ENCODE data around the gene ST8SIA2.

ST8SIA2 gene, protein sequence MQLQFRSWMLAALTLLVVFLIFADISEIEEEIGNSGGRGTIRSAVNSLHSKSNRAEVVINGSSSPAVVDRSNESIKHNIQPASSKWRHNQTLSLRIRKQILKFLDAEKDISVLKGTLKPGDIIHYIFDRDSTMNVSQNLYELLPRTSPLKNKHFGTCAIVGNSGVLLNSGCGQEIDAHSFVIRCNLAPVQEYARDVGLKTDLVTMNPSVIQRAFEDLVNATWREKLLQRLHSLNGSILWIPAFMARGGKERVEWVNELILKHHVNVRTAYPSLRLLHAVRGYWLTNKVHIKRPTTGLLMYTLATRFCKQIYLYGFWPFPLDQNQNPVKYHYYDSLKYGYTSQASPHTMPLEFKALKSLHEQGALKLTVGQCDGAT

GRCh38 chr15:92393071-92393979 lies at the start of gene ST8SIA2:
Gene ST8SIA2 (plus strand): TSS chr15:92393881. CDS start chr15:92394065, 184 bp downstream.
- no peak within 1 kb of the TSS for H3K4me3 Mint-ChIP-seq

GRCh38 chr15:92343924-92344643 lies 49.6 kb upstream of the ST8SIA2 start:
- Mint-ChIP-seq H3K9me3 (peaks cover 0 to 4% of the 10 kb centered on the region in 2 donors), H3K4me3 (no peak overlapping the region), H3K4me1 (no peaks in the 10 kb centered on the region), H3K27ac (no peak overlapping the region), H3K27me3 (no peaks in the 10 kb centered on the region), H3K36me3 (no peaks in the 10 kb centered on the region)
- ATAC-seq (replicated peaks): no peak
- no peak for DNase-seq

More at GRCh38 chr15:92393071-92393979, at the start of gene ST8SIA2:
- H3K9me3 Mint-ChIP-seq: no peaks in the 10 kb centered on the region
- peaks cover 3 to 17% of the 10 kb centered on the region in 2 donors for H3K4me1 Mint-ChIP-seq
- H3K27ac Mint-ChIP-seq: no peak within 1 kb of the TSS
- ATAC-seq (replicated peaks) (no peak), DNase-seq (no peak)
- peaks cover 0 to 1% of the 10 kb centered on the region in 2 donors for H3K36me3 Mint-ChIP-seq
- H3K27me3 Mint-ChIP-seq: peaks cover 71 to 87% of the 10 kb centered on the region in 2 donors

DNA sequence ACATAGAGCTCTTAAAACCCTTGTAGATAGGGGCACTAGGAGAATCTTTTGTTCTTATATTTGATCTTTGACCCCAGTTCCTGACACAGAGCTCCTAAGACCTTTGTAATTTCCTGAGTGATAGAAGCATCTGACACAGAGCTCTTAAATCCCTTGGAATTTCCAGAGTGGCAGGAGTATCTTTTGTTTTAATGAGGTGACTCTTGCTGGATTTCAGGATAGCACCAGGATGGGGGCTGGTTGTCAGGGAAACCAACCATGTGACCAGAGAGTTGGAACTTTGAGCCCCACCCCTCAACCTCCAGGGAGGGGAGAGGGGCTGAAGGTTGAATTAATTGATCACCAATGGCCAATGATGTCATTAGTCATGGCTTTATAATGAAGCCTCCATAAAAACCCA lies 47.6 kb upstream of the ST8SIA2 start:
- DNase-seq (no peak), ATAC-seq (replicated peaks) (no peak)
- Mint-ChIP-seq H3K9me3 (peaks cover 0 to 6% of the 10 kb centered on the region in 2 donors), H3K27ac (no peak overlapping the region), H3K4me3 (no peak overlapping the region), H3K4me1 (no peaks in the 10 kb centered on the region), H3K36me3 (no peaks in the 10 kb centered on the region), H3K27me3 (no peaks in the 10 kb centered on the region)

GRCh38 chr15:92355307-92355706 lies 38.4 kb upstream of the ST8SIA2 start:
- no peak for ATAC-seq (replicated peaks)

GRCh38 chr15:92361321-92362000 lies 32.2 kb upstream of the ST8SIA2 start:
- H3K36me3 Mint-ChIP-seq: no peaks in the 10 kb centered on the region
- H3K9me3 Mint-ChIP-seq: peaks cover 0 to 4% of the 10 kb centered on the region in 2 donors
- no peak overlapping the region for H3K27ac Mint-ChIP-seq
- H3K4me3 Mint-ChIP-seq: no peak overlapping the region
- DNase-seq (no peak), ATAC-seq (replicated peaks) (no peak)
- H3K4me1 Mint-ChIP-seq: no peaks in the 10 kb centered on the region
- peaks cover 5 to 6% of the 10 kb centered on the region in 2 donors for H3K27me3 Mint-ChIP-seq

More at GRCh38 chr15:92355307-92355706, 38.4 kb upstream of the ST8SIA2 start:
- H3K36me3 Mint-ChIP-seq: no peaks in the 10 kb centered on the region
- DNase-seq: no peak
- H3K4me3 Mint-ChIP-seq: no peak overlapping the region
- no peaks in the 10 kb centered on the region for H3K4me1 Mint-ChIP-seq
- H3K27ac Mint-ChIP-seq: no peak overlapping the region
- H3K27me3 Mint-ChIP-seq: no peaks in the 10 kb centered on the region
- H3K9me3 Mint-ChIP-seq: peaks cover 0 to 5% of the 10 kb centered on the region in 2 donors

DNA sequence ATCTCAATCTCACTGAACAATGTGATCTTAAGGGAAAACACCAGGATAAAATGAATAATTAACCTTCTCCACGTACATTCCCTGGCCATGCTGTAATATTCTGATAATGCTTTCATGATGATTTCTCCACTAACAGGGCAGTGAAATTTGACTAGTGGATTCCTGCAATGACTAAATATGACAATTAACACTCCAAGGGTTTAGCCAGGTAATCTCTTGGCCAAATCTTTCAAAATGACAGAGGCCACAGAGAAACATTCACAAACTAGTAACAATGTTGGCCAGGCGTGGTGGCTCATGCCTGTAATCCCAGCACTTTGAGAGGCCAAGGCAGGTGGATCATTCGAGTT lies 31.7 kb upstream of the ST8SIA2 start:
- H3K4me1 Mint-ChIP-seq: no peaks in the 10 kb centered on the region
- peaks cover 5 to 6% of the 10 kb centered on the region in 2 donors for H3K27me3 Mint-ChIP-seq
- no peak overlapping the region for H3K27ac Mint-ChIP-seq
- no peak overlapping the region for H3K4me3 Mint-ChIP-seq
- H3K36me3 Mint-ChIP-seq: no peaks in the 10 kb centered on the region
- peaks cover 0 to 4% of the 10 kb centered on the region in 2 donors for H3K9me3 Mint-ChIP-seq
- no peak for DNase-seq
- ATAC-seq (replicated peaks): no peak

DNA sequence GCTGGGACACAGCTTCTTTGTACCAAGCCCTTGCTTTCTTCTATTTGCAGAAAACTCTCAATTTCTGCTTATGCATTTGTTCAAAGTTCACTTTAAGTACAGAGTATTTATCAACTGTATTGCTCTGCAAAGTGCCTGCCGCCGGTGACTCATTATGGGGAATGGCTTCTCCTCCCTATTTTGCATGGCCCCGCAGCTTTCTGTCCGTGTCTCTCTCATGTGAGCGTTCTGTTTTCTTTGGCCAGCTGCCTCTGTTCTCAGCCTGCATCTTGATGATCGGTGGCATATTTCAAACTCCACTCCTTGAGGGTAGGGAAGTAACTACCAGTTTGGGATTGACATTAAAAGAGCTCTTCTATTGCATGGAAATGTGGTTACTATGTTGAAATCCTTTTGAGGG lies 28.6 kb upstream of the ST8SIA2 start:
- Mint-ChIP-seq H3K4me3 (no peak overlapping the region), H3K27ac (no peak overlapping the region), H3K4me1 (no peaks in the 10 kb centered on the region), H3K27me3 (peaks cover 5 to 6% of the 10 kb centered on the region in 2 donors), H3K36me3 (no peaks in the 10 kb centered on the region), H3K9me3 (peaks cover 0 to 4% of the 10 kb centered on the region in 2 donors)
- ATAC-seq (replicated peaks) (no peak), DNase-seq (no peak)

DNA sequence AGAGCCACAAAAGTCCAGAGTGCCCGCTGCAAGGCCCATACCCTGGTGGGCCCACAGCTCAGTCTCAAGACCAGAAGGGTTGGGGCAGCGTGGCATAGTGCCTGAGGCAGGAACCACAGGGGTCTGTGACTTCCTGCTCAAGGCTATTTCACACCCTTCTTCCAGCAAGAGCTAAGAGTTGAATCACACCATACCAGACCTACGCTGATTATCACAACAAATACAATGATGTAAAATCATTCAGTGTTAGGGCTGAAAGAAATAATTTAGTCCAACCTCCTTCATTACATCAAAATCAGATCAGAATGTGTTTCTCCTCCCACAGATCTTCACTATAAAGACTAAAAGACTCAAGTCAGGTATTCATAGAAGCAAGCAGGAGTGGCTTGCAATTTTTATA lies 27.8 kb upstream of the ST8SIA2 start:
- Mint-ChIP-seq H3K4me3 (no peak overlapping the region), H3K9me3 (peaks cover 0 to 4% of the 10 kb centered on the region in 2 donors), H3K4me1 (no peaks in the 10 kb centered on the region), H3K36me3 (no peaks in the 10 kb centered on the region), H3K27me3 (peaks cover 2 to 5% of the 10 kb centered on the region in 2 donors), H3K27ac (no peak overlapping the region)
- no peak for DNase-seq
- no peak for ATAC-seq (replicated peaks)

DNA sequence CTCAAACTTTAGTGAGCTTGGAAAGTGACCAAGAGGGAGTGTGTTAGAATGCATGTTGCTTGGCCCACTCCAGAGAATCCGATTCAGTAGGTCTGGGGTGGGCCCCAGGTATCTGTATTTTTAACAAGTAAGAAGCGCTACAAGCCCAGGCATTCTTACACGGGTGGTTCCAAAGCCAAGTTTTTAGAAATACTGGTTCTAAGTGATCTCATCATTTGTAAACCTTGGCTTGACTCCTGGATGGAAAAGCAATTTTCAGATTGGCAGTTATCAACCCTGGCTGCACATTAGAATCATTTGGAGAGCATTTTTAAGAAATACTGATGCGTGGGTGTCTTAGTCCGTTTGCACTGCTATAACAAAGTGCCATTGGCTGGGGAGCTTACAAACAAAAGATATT lies 27.3 kb upstream of the ST8SIA2 start:
- Mint-ChIP-seq H3K27ac (no peak overlapping the region), H3K4me1 (no peaks in the 10 kb centered on the region), H3K4me3 (no peak overlapping the region), H3K36me3 (no peaks in the 10 kb centered on the region), H3K9me3 (peaks cover 0 to 4% of the 10 kb centered on the region in 2 donors), H3K27me3 (peaks cover 0 to 5% of the 10 kb centered on the region in 2 donors)
- no peak for DNase-seq
- ATAC-seq (replicated peaks): no peak

GRCh38 chr15:92375057-92375456 lies 18.6 kb upstream of the ST8SIA2 start:
- ATAC-seq (replicated peaks) (no peak), DNase-seq (no peak)
- H3K9me3 Mint-ChIP-seq: peaks cover 7 to 11% of the 10 kb centered on the region in 2 donors
- no peaks in the 10 kb centered on the region for H3K4me1 Mint-ChIP-seq
- H3K27me3 Mint-ChIP-seq: peaks cover 0 to 10% of the 10 kb centered on the region in 2 donors
- no peaks in the 10 kb centered on the region for H3K36me3 Mint-ChIP-seq
- no peak overlapping the region for H3K27ac Mint-ChIP-seq
- H3K4me3 Mint-ChIP-seq: no peak overlapping the region

GRCh38 chr15:92376109-92376508 lies 17.6 kb upstream of the ST8SIA2 start:
- peaks cover 0 to 10% of the 10 kb centered on the region in 2 donors for H3K27me3 Mint-ChIP-seq
- no peaks in the 10 kb centered on the region for H3K4me1 Mint-ChIP-seq
- ATAC-seq (replicated peaks) (no peak), DNase-seq (no peak)
- H3K27ac Mint-ChIP-seq: no peak overlapping the region
- peaks cover 11 to 16% of the 10 kb centered on the region in 2 donors for H3K9me3 Mint-ChIP-seq
- H3K4me3 Mint-ChIP-seq: no peak overlapping the region
- no peaks in the 10 kb centered on the region for H3K36me3 Mint-ChIP-seq

DNA sequence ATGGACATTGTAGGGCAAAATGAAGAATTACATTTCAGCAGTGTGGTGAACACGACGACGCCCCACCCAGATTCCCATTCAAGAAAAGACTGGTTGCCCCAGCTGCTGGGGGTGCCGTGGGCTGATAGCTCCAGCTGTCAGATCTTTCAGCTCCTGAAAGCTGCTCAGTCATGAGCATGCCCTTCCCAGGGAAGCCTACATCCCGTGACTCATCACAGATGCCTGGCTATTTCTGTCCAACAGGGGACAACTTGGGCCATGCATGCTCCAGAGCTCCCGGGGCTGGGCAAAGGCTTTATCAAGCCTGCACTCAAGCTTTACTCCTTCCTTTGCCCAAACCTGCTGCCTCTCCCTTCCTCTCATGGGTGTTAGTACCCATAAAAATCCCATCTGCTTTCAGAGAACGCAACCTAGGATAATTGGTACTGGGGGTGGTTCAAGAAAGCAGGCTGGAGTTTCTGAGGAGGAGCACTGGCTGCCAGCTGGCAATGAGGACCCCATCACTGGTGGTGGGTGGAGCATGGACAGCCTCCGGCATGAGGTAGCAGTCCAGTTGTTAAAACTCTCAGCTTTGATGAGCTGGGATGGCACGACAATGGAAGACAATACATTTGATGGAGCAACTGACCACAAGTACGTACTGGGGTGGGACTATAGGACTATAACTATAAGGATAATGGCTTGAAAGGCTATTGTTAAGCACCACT lies 16.4 kb upstream of the ST8SIA2 start:
- no peak for ATAC-seq (replicated peaks)
- no peaks in the 10 kb centered on the region for H3K36me3 Mint-ChIP-seq
- H3K27me3 Mint-ChIP-seq: peaks cover 0 to 10% of the 10 kb centered on the region in 2 donors
- H3K9me3 Mint-ChIP-seq: peaks cover 9 to 10% of the 10 kb centered on the region in 2 donors
- DNase-seq: no peak
- no peak overlapping the region for H3K4me3 Mint-ChIP-seq
- no peaks in the 10 kb centered on the region for H3K4me1 Mint-ChIP-seq
- H3K27ac Mint-ChIP-seq: no peak overlapping the region
